ENCODE data around the gene MED17.
"Not testable (repeated sequence)": the region's sequence is repeated elsewhere in the genome, so short reads cannot be mapped to it uniquely, and the experiment has no call there.

Gene MED17

GRCh38 chr11:93741882-93742226 is 42.2 kb upstream of the MED17 start:
- Histone ChIP-seq H3K27ac (ENCODE audit: low read depth, low read length, severe bottlenecking) (peak overlapping the region; percentile 95), H3K9me3 (ENCODE audit: control insufficient read depth, low read length) (no peaks in the 10 kb centered on the region), H3K36me3 (ENCODE audit: control insufficient read depth, insufficient read depth, low read length) (peaks cover 31% of the 10 kb centered on the region), H3K4me3 (ENCODE audit: extremely low read depth, insufficient read depth, low read length, poor library complexity, severe bottlenecking) (peak overlapping the region; percentile 98), H3K4me1 (ENCODE audit: control insufficient read depth, insufficient read depth, low read length, poor library complexity, severe bottlenecking) (peaks cover 10% of the 10 kb centered on the region)
- 0 to 3% methylated on average over 3 to 5 of the region's 8 CpGs for WGBS, 2 experiments (ENCODE audit: insufficient coverage in 2 of 2)

- H3K36me3 ChIP-seq (ENCODE audit: control insufficient read depth, insufficient read depth, low read length) = peaks cover 18% of the 10 kb centered on the region
- H3K4me3 ChIP-seq (ENCODE audit: extremely low read depth, insufficient read depth, low read length, poor library complexity, severe bottlenecking) = no peak overlapping the region
- no peaks in the 10 kb centered on the region for H3K9me3 ChIP-seq (ENCODE audit: control insufficient read depth, low read length)
- no peak overlapping the region for H3K27ac ChIP-seq (ENCODE audit: low read depth, low read length, severe bottlenecking)
- peaks cover 10% of the 10 kb centered on the region for H3K4me1 ChIP-seq (ENCODE audit: control insufficient read depth, insufficient read depth, low read length, poor library complexity, severe bottlenecking)
- WGBS, 2 experiments (ENCODE audit: insufficient coverage in 2 of 2) = 91 to 93% methylated on average over 22 to 23 of the region's 23 CpGs
Observed at GRCh38 chr11:93743291-93743690, 40.8 kb upstream of the MED17 start.

DNA sequence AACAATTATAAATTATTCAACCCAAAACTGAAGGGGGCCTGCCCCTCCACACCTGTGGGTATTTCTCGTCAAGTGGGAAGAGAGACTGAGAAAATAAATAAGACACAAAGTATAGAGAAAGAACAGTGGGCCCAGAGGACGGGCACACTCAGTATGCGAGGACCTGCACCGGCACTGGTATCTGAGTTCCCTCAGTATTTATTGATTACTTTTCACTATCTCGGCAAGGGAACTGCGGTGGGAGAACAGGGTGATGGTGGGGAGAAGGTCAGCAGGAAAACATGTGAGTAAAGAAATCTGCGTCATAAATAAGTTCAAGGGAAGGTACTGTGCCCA is 39.4 kb upstream of the MED17 start:
- Histone ChIP-seq H3K4me1 (ENCODE audit: control insufficient read depth, insufficient read depth, low read length, poor library complexity, severe bottlenecking) (peaks cover 7% of the 10 kb centered on the region), H3K4me3 (ENCODE audit: extremely low read depth, insufficient read depth, low read length, poor library complexity, severe bottlenecking) (no peak overlapping the region), H3K9me3 (ENCODE audit: control insufficient read depth, low read length) (no peaks in the 10 kb centered on the region), H3K27ac (ENCODE audit: low read depth, low read length, severe bottlenecking) (no peak overlapping the region), H3K36me3 (ENCODE audit: control insufficient read depth, insufficient read depth, low read length) (peaks cover 12% of the 10 kb centered on the region)
- 90 to 93% methylated on average over 3 to 4 of the region's 7 CpGs for WGBS, 2 experiments (ENCODE audit: insufficient coverage in 2 of 2)

GRCh38 chr11:93745005-93745755 is 38.9 kb upstream of the MED17 start:
- not testable (repeated sequence) for H3K27ac ChIP-seq (ENCODE audit: low read depth, low read length, severe bottlenecking); H3K9me3 ChIP-seq (ENCODE audit: control insufficient read depth, low read length); H3K36me3 ChIP-seq (ENCODE audit: control insufficient read depth, insufficient read depth, low read length); H3K4me3 ChIP-seq (ENCODE audit: extremely low read depth, insufficient read depth, low read length, poor library complexity, severe bottlenecking); H3K4me1 ChIP-seq (ENCODE audit: control insufficient read depth, insufficient read depth, low read length, poor library complexity, severe bottlenecking)
- WGBS, 2 experiments (ENCODE audit: insufficient coverage in 2 of 2) = 60 to 93% methylated on average over 4 to 6 of the region's 12 CpGs

GRCh38 chr11:93746101-93746500 is 38.0 kb upstream of the MED17 start:
- no peaks in the 10 kb centered on the region for H3K9me3 ChIP-seq (ENCODE audit: control insufficient read depth, low read length)
- H3K4me3 ChIP-seq (ENCODE audit: extremely low read depth, insufficient read depth, low read length, poor library complexity, severe bottlenecking) = no peak overlapping the region
- no peak overlapping the region for H3K27ac ChIP-seq (ENCODE audit: low read depth, low read length, severe bottlenecking)
- H3K36me3 ChIP-seq (ENCODE audit: control insufficient read depth, insufficient read depth, low read length) = peaks cover 7% of the 10 kb centered on the region
- peaks cover 7% of the 10 kb centered on the region for H3K4me1 ChIP-seq (ENCODE audit: control insufficient read depth, insufficient read depth, low read length, poor library complexity, severe bottlenecking)
- WGBS, 2 experiments (ENCODE audit: insufficient coverage in 2 of 2) = 83 to 90% methylated on average over 1 to 2 of the region's 2 CpGs

DNA sequence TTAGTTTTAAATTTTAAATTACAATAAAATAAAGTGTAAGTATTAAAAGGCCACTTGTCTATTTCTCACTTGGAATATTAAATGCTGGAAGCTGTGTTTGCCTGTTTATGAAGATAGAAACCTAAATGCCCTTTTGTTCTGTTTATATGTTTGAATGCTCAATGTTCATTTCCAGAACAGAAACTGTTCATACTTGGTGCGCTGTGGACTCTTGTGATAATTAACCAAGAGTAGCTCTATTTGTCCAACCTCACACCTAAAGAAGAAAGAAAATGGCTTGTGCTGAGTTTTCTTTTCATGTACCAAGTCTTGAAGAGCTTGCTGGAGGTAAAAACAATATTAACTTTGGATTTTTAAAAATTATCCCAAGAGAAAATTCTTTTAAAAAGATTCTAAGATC is 37.0 kb upstream of the MED17 start:
- Histone ChIP-seq H3K4me3 (ENCODE audit: extremely low read depth, insufficient read depth, low read length, poor library complexity, severe bottlenecking) (no peak overlapping the region), H3K27ac (ENCODE audit: low read depth, low read length, severe bottlenecking) (no peak overlapping the region), H3K4me1 (ENCODE audit: control insufficient read depth, insufficient read depth, low read length, poor library complexity, severe bottlenecking) (peaks cover 7% of the 10 kb centered on the region), H3K36me3 (ENCODE audit: control insufficient read depth, insufficient read depth, low read length) (peaks cover 7% of the 10 kb centered on the region), H3K9me3 (ENCODE audit: control insufficient read depth, low read length) (no peaks in the 10 kb centered on the region)
- WGBS, 2 experiments (ENCODE audit: insufficient coverage in 2 of 2) = no CpG with 5 or more reads among the region's 1 CpG

GRCh38 chr11:93751001-93751400 is 33.1 kb upstream of the MED17 start:
- H3K36me3 ChIP-seq (ENCODE audit: control insufficient read depth, insufficient read depth, low read length) = peaks cover 20% of the 10 kb centered on the region
- no peaks in the 10 kb centered on the region for H3K9me3 ChIP-seq (ENCODE audit: control insufficient read depth, low read length)
- H3K27ac ChIP-seq (ENCODE audit: low read depth, low read length, severe bottlenecking) = no peak overlapping the region
- WGBS, 2 experiments (ENCODE audit: insufficient coverage in 2 of 2) = no CpG with 5 or more reads among the region's 1 CpG
- no peaks in the 10 kb centered on the region for H3K4me1 ChIP-seq (ENCODE audit: control insufficient read depth, insufficient read depth, low read length, poor library complexity, severe bottlenecking)
- H3K4me3 ChIP-seq (ENCODE audit: extremely low read depth, insufficient read depth, low read length, poor library complexity, severe bottlenecking) = no peak overlapping the region

- Histone ChIP-seq H3K4me3 (ENCODE audit: extremely low read depth, insufficient read depth, low read length, poor library complexity, severe bottlenecking) (no peak overlapping the region), H3K9me3 (ENCODE audit: control insufficient read depth, low read length) (no peaks in the 10 kb centered on the region), H3K36me3 (ENCODE audit: control insufficient read depth, insufficient read depth, low read length) (peaks cover 36% of the 10 kb centered on the region), H3K27ac (ENCODE audit: low read depth, low read length, severe bottlenecking) (no peak overlapping the region), H3K4me1 (ENCODE audit: control insufficient read depth, insufficient read depth, low read length, poor library complexity, severe bottlenecking) (no peaks in the 10 kb centered on the region)
- WGBS, 2 experiments (ENCODE audit: insufficient coverage in 2 of 2) = 73% methylated on average over 1 of the region's 2 CpGs; no CpG with 5 or more reads in 1 of the 2 experiments
Observed at GRCh38 chr11:93753241-93753640, 30.8 kb upstream of the MED17 start.

DNA sequence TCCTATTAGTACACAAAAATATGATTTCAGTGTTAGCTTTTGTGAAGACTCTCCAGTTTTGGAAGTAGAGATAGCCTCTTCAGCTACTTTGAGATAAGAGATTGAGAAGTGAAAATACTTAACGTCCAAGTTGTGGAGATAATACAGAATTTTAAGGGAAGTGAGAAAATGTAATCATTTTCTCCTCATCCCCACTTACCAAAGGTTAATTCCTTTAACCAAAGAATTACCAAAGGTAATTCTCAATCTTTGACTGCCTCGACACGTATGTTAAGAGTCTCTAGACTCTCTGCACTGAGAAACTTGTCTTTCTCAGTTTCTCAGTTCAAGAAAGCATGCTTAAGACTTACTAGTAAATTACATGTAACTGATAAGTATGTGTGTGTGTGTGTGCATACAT is 27.3 kb upstream of the MED17 start:
- H3K4me1 ChIP-seq (ENCODE audit: control insufficient read depth, insufficient read depth, low read length, poor library complexity, severe bottlenecking) = no peaks in the 10 kb centered on the region
- H3K36me3 ChIP-seq (ENCODE audit: control insufficient read depth, insufficient read depth, low read length) = peaks cover 63% of the 10 kb centered on the region
- WGBS, 2 experiments (ENCODE audit: insufficient coverage in 2 of 2) = 100% methylated on average over 1 to 2 of the region's 3 CpGs
- H3K27ac ChIP-seq (ENCODE audit: low read depth, low read length, severe bottlenecking) = no peak overlapping the region
- H3K9me3 ChIP-seq (ENCODE audit: control insufficient read depth, low read length) = no peaks in the 10 kb centered on the region
- no peak overlapping the region for H3K4me3 ChIP-seq (ENCODE audit: extremely low read depth, insufficient read depth, low read length, poor library complexity, severe bottlenecking)

- H3K9me3 ChIP-seq (ENCODE audit: control insufficient read depth, low read length) = no peaks in the 10 kb centered on the region
- no peak overlapping the region for H3K4me3 ChIP-seq (ENCODE audit: extremely low read depth, insufficient read depth, low read length, poor library complexity, severe bottlenecking)
- 85% methylated on average over 3 of the region's 3 CpGs for WGBS, 2 experiments (ENCODE audit: insufficient coverage in 2 of 2)
- no peaks in the 10 kb centered on the region for H3K4me1 ChIP-seq (ENCODE audit: control insufficient read depth, insufficient read depth, low read length, poor library complexity, severe bottlenecking)
- peaks cover 64% of the 10 kb centered on the region for H3K36me3 ChIP-seq (ENCODE audit: control insufficient read depth, insufficient read depth, low read length)
- H3K27ac ChIP-seq (ENCODE audit: low read depth, low read length, severe bottlenecking) = no peak overlapping the region
Observed at GRCh38 chr11:93757301-93757700, 26.8 kb upstream of the MED17 start.

GRCh38 chr11:93757924-93758865 is 25.9 kb upstream of the MED17 start:
- H3K4me3 ChIP-seq (ENCODE audit: extremely low read depth, insufficient read depth, low read length, poor library complexity, severe bottlenecking) = no peak overlapping the region
- H3K36me3 ChIP-seq (ENCODE audit: control insufficient read depth, insufficient read depth, low read length) = peaks cover 65% of the 10 kb centered on the region
- H3K27ac ChIP-seq (ENCODE audit: low read depth, low read length, severe bottlenecking) = no peak overlapping the region
- 97 to 98% methylated on average over 34 to 35 of the region's 38 CpGs for WGBS, 2 experiments (ENCODE audit: insufficient coverage in 2 of 2)
- H3K4me1 ChIP-seq (ENCODE audit: control insufficient read depth, insufficient read depth, low read length, poor library complexity, severe bottlenecking) = no peaks in the 10 kb centered on the region
- H3K9me3 ChIP-seq (ENCODE audit: control insufficient read depth, low read length) = no peaks in the 10 kb centered on the region
